GM12865 (cell line): Measurements from ENCODE around the gene GGACT.

ENCODE experiments used
- DNase-seq: peaks from one replicate; pipeline ENCODE4 v3.0.0; 2010; ENCODE audit warnings: low read depth
- H3K4me3 ChIP-seq: 2 replicates; pipeline ENCODE4 v1.5.1; 2011; ENCODE audit warnings: mild to moderate bottlenecking, low read depth, low read length, control low read depth
- TF ChIP-seq, protein P1 (sequence below): IDR thresholded peaks from 2 replicates; pipeline ENCODE4 v1.5.1; 2011; ENCODE audit warnings: low read length, control low read depth, low read depth, inconsistent platforms; ENCODE audit not compliant: insufficient read depth; ENCODE audit errors: missing control alignments

The GGACT gene

DNA sequence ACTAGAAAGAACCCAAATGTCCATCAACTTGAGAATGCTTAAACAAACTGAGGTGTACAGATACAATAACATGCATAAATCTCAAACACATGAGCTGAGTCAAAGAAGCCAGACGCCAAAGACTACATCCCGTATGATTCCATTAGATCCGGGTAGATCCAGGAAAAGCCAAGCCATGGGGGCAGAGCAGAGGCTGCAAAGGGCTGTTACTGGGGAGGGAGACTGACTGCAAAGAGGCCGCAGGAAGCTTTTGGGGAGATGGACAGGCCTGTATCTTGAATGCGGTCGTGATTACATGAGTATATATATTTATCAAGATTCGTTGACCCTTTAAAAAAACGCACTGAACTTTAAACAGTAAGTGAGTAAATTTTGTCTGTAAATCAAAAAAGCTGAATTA lies 28.7 kb downstream of the GGACT start:
- H3K4me3 ChIP-seq, result no peak overlapping the region
- no peak for DNase-seq
- TF ChIP-seq, protein P1, sequence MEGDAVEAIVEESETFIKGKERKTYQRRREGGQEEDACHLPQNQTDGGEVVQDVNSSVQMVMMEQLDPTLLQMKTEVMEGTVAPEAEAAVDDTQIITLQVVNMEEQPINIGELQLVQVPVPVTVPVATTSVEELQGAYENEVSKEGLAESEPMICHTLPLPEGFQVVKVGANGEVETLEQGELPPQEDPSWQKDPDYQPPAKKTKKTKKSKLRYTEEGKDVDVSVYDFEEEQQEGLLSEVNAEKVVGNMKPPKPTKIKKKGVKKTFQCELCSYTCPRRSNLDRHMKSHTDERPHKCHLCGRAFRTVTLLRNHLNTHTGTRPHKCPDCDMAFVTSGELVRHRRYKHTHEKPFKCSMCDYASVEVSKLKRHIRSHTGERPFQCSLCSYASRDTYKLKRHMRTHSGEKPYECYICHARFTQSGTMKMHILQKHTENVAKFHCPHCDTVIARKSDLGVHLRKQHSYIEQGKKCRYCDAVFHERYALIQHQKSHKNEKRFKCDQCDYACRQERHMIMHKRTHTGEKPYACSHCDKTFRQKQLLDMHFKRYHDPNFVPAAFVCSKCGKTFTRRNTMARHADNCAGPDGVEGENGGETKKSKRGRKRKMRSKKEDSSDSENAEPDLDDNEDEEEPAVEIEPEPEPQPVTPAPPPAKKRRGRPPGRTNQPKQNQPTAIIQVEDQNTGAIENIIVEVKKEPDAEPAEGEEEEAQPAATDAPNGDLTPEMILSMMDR, result no peak

DNA sequence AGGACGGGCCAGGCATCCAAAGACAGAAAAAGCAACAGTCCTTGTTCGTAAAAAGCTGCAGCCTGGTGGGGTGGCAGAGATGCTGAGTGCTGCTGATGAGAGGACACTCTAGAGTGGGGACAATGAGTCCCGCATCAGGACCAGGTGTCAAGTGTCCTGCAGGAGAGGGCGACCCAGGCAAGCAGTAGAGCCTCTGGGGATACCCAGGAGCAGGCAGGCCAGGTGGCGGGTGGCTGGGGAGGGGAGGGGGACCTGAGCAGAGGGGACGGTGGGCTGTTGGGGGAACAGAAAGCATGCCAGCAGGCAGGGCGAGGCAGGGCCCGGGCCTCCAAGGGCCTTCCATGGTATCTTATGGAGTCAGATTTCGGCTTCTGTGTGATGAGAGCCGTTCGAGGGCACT lies 35.8 kb downstream of the GGACT start:
- no peak overlapping the region for H3K4me3 ChIP-seq
- TF ChIP-seq, protein P1, result no peak
- DNase-seq, result no peak

DNA sequence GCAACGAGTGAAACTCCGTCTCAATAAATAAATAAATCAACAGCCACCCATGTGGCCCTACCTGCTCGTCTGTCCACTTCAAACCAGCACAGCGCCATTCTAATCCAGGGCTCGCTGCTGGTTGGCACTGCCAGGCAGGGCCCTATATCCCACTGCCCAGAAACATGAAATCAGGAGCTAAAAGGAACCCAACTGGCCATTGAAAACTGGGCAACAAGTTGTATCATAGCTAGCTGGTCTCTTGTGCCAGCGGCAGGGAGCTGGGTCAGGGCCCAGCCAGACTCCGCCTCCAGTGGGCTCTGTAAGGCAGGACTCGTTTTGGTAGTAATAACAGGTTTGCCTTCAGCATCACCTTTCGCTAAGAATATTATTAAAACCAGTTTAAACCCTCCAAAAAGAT lies 39.3 kb downstream of the GGACT start:
- no peak overlapping the region for H3K4me3 ChIP-seq
- DNase-seq, result no peak
- TF ChIP-seq, protein P1, result no peak

DNA sequence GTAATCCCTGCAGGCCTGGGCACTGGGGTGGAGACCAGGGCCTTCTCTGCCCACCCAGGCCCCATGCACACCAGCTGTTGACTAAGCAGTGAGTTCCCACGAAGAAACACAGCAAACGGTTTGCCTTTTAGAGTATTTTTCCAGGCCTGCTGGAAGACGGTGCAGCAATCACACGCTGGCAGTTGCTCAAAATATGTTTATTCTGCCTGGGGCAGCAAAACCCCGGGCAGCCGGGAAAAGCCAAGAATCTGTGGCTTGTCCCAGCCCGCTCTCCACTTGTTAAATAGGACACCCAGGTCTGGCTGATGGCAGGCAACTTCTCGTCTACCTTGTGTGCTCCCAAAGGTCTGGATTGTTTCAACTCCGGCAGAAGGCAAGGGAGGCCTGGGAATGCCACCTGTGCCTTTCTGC lies 40.8 kb downstream of the GGACT start:
- TF ChIP-seq, protein P1, result no peak
- DNase-seq, result no peak
- H3K4me3 ChIP-seq, result no peak overlapping the region

DNA sequence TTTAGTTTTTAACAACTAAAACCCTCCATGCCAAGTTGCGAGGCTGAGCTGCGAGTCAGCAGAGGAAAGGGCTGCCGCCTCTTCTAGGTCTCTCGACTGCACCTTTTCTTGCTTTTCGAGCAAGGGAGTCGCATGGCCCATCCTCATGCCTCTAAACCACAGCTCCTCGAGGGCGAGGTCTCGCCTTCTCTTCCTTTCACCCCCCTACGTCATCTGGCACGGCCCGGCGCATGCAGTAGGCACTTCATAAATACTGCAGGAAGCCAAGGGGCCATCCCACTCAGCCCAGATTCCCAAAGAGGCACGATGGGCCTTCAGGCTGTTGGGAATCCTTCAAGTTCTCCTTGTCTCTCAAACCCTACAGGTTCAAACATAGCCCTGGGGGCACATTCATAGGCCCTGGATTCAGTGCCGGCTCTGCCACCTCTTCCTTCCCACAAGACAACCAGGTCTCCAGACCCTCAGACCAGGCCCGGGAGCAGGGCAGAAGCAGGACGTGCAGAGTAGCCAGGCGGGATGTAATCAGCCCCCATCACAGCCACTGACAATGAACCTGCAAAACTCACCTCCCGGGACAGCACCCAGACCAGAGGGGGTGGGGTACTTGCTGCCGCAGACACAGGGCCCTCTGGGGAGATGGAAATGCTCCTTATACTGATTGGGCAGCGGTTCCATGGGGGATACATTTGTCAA lies 41.7 kb downstream of the GGACT start:
- H3K4me3 ChIP-seq, result no peak overlapping the region
- TF ChIP-seq, protein P1, result no peak
- DNase-seq, result no peak

DNA sequence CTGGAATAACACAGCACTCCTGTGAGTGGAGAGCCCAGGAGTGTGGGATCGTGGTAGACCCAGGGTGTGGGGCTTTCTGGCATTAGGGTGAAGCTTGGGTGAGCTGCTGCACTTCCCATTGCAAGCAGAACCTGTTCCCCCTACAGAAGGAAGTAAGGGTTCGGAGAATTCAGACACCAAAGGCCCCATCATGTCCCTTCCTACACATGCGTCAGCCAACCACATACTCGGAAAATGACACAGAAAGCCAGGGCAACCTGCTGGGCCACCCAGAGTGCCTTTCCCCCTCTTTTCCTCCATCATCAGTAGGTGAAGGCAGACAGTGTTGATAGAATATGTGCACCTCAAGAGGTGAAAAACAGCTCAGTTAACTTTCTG lies 42.9 kb downstream of the GGACT start:
- no peak overlapping the region for H3K4me3 ChIP-seq
- no peak for DNase-seq
- TF ChIP-seq, protein P1, result no peak

DNA sequence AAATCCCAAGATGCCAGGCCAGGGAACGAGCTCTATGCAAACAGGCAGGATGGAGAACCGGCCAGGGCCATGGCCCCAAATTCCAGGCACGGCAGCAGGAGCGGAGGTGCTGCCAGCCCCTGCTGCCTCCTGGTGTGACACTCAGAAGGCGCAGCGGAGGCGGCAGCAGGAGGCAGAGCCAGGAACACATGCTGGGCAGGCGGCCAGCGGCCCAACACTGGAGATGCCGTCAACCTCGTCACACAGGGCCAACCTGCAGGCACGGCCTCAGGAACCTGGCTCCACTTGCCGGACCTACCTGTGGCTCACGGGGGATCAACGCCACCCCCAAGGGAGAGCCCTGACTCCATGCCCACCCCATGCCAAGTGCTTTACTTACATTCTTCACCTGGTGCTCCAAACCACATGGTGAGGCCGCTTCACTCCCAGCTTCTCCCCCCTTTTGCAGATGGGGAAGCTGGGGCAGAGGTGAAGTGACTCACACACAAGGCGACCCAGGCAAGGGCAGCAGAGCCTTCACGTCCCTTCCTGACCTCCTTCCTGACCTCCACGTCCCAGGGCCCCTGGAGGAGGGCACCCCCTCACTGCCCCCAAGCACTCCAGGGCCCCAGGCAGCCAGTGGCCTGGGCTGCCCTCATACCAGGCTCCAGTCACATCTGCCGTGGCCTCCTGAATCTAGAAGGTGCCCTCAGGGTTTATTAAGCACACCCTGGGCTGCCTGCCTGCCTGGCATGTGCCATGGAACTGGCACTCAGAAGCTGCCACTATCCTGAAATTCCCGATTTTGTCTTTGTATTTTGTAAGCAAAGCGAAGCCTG lies 43.5 kb downstream of the GGACT start:
- TF ChIP-seq, protein P1, result no peak
- no peak for DNase-seq

More for the DNA sequence above, 43.5 kb downstream of the GGACT start:
- no peak overlapping the region for H3K4me3 ChIP-seq
